ENCODE measurements around the gene PDE4B. TPM values are rescaled to one million over a fixed set of nuclear protein-coding genes. Genes with fewer than 3 reads are reported as not detected.

The PDE4B gene
- polyA plus RNA-seq, 2 of the 4 experiments (the other 2 are of a cell fraction): 20.2 to 56.8 TPM

Small RNA genes within 50 kb of the gene (small RNA-seq; reads per million reads assigned to genes)
- 0 reads per million in 6 experiments for gene RN7SL854P
- 0 reads per million in 6 experiments for gene RNU4-88P

All from A549 (cell line).